GM21619 (cell line): ENCODE results near the gene IL18R1.

Source experiments
- ATAC-seq: cut with Tn5 transposase; IDR thresholded peaks from one replicate; pipeline ENCODE4 v1.9.1; 2021; ENCODE audit not compliant: unreplicated experiment

IL18R1 gene

GRCh38 chr2:102432386-102432785, 76.8 kb downstream of the IL18R1 start:
- ATAC-seq, result no peak

- no peak for ATAC-seq
Measured at GRCh38 chr2:102433973-102434654, 78.5 kb downstream of the IL18R1 start.

- no peak for ATAC-seq
Measured at GRCh38 chr2:102434655-102435381, 79.2 kb downstream of the IL18R1 start.

GRCh38 chr2:102435741-102436140, 80.1 kb downstream of the IL18R1 start:
- ATAC-seq, result no peak

- no peak for ATAC-seq
Measured at GRCh38 chr2:102436323-102436722, 80.7 kb downstream of the IL18R1 start.

GRCh38 chr2:102437122-102437521, 81.5 kb downstream of the IL18R1 start:
- ATAC-seq, result no peak

GRCh38 chr2:102438111-102438510, 82.5 kb downstream of the IL18R1 start:
- ATAC-seq, result no peak

GRCh38 chr2:102438578-102438977, 83.0 kb downstream of the IL18R1 start:
- ATAC-seq, result no peak

- ATAC-seq, result no peak
Measured at GRCh38 chr2:102439065-102439695, 83.6 kb downstream of the IL18R1 start.

- ATAC-seq, result peak; percentile 70
Measured at GRCh38 chr2:102442967-102443828, 87.6 kb downstream of the IL18R1 start.

GRCh38 chr2:102444233-102444632, 88.6 kb downstream of the IL18R1 start:
- no peak for ATAC-seq

- no peak for ATAC-seq
Measured at GRCh38 chr2:102446936-102447335, 91.3 kb downstream of the IL18R1 start.
